GM19397 (cell line): ENCODE data around the gene ALPG.
"Not testable (repeated sequence)": the region's sequence is repeated elsewhere in the genome, so short reads cannot be mapped to it uniquely, and the experiment has no call there.

Source experiments
- ATAC-seq: cut with Tn5 transposase; IDR thresholded peaks from one replicate; pipeline ENCODE4 v1.9.1; 2021; ENCODE audit warnings: mild to moderate bottlenecking, moderate library complexity; ENCODE audit not compliant: unreplicated experiment

ALPG gene

DNA sequence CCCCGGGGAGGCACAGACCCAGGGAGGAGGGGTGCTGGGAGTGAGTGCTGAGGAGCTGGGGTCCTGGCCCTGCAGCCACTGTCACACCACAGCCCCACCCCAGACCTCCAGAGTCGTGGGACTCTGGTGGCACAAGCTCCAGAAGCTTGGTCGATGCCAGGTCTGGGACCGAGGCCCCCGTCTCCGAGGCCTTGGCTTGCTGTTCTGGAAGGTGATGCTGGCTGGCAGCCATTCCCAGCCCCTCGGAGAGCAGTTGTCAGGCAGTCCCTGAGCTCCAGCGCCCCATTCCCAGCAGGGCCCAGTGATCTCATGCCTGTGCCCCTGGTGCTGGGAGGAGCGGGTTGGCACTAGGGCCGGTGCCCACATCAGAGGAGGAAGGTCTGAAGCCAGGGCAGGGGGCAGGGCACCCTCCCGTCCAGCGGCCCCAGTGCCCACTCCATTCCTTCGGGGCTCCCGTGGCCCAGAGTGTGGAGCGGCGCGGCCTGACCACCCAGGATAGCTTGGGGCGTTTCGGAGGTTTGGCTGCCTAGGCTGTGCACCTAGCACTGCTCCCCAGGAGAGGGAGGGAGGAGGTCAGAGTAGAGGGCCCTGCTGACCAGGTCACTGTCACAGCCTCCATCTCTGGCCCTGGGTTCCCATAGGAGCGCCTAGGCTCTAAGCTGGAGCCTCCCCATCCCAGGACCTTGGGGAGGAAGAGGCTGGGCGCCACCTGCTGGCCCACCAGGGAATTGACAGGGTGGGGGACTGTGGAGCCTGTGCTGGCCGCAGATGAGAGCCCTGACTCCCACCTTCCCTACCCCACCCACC, 32.5 kb downstream of the ALPG start:
- ATAC-seq, result no peak

DNA sequence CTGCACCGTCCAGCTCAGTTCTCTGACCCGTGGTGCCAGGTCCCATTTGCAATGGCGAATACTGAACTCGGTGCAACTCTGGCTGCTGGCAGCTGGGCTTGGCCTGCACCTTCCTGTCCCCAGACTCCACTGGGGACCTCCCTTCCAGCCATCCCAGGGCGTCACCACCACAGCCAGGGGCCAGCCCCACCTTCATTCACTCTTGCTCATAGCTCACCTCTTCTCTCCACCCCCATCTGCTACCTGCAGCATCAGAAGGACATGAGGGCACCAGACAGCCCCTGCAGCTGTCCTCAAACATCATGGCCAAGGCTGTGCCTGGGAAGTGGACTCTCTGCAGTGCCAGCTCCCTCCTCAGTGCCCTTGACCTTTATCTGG, 33.1 kb downstream of the ALPG start:
- ATAC-seq, result no peak

DNA sequence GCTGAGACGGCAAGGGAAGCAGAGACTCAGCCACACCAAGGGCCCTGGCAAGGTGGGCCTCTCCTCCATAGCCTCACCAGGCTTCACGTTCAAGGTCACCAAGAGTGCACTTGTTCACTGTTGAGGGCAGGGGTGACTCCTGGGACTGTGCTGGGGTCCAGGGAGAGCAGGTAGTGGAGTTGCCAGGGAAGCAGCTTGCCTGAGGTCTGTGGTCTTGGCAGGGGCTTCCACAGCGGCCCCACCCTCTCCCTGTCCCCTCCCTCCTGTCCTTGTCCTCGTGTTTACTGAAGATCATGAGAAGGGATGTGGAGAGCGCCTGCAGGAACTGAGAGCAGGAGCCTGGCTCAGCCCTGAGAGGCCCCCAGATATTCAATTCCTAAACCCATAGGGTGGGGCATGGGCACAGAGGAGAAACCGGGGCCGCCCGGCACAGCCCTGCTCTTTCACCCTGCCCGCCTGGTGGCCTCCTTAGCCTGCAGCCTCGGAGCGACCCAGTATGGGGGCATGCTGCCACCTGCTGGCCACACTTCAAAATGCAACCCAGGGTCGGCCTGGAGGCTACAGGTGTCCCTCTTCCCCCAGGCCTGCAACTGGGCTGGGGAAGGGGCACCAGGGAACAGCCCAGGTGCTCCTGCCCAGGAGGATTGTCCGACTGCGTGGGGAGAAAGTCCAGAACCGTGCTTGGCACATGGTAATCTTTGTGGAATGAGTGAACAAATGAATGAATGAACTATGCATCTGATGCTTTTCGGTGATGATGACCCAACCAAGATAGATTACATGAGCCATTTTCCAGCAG, 33.8 kb downstream of the ALPG start:
- peak; percentile 78 for ATAC-seq

DNA sequence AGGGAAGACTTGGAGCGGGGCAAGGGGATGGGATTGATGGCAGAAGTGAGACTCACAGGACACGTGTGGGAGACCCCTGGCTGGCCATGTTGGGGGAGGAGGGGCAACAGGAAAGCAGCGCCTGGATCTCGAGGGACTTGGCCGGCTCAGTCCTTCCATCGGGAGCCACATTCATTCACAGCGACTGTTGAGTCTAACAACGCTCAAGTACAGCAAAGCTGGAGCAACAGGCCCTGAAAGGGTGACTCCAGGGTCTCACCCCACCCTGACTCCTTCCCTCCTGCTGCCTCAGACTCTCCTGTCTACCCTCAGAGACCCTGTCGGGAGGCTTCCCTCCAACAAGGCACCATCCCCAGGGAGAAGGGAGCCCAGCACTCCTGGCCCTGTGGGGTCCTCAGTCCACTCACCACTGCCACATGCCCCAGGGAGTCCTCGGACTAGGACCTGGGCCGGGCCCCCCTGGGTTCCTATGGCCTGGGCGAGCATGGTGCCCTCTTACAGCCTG, 34.6 kb downstream of the ALPG start:
- ATAC-seq, result no peak

DNA sequence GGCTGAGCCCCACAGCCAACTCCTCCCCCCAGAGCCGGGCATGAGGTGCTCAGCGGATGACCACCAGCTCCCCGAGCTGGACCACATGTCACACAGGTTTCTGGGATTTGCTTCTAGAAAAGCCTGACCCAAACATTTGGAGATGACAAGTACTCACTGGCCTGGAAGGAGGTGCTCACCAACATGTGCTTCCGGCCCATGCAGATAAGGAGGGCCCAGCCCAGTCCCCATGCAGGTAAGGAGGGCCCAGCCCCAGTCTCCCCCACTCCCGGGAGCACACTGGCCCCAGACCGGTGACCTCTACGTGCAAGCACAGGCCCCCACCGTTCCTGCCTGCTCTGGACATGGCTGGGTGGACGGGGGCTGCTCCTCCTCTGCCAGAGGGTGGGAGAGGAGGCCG, 35.3 kb downstream of the ALPG start:
- ATAC-seq, result not testable (repeated sequence)

DNA sequence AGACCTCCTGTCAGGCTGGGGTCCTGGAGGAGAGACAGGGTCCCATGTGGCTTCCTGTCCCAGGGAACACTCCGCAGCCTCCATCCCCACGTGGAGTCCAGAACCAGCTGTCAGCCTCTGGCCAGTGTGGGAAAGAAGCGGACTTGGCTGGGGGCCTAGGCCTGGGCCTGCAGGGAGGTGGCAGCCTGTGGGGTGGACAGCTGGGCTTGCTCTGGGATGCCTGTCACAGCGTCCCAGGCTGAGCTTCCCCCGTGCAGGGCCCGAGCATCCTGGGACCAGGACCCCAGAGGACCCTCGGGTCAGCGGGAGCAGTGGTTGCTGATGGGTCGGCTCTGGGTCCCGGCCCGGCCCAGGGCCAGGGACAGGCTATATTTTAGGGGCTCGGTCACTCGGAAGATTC, 35.8 kb downstream of the ALPG start:
- not testable (repeated sequence) for ATAC-seq

DNA sequence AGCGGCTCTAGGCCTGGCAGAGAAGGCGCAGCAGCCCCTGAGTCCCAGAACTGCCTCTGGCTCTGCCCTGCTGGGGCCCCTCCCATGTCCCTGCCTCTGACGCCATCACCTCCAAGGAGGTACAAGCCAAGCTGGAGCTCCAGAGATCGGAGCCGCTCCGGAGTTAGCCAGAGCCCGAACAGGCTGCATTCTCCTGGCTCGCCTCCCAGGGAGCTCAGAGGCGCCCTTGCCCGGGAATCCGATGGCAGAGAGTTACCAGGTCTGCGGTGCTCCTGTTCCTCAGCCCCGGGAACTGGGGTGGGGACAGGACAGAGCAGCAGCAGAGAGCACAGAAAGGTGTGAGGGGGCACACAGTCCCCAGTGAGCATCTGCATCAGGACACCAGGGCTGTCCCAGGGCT, 36.4 kb downstream of the ALPG start:
- not testable (repeated sequence) for ATAC-seq

DNA sequence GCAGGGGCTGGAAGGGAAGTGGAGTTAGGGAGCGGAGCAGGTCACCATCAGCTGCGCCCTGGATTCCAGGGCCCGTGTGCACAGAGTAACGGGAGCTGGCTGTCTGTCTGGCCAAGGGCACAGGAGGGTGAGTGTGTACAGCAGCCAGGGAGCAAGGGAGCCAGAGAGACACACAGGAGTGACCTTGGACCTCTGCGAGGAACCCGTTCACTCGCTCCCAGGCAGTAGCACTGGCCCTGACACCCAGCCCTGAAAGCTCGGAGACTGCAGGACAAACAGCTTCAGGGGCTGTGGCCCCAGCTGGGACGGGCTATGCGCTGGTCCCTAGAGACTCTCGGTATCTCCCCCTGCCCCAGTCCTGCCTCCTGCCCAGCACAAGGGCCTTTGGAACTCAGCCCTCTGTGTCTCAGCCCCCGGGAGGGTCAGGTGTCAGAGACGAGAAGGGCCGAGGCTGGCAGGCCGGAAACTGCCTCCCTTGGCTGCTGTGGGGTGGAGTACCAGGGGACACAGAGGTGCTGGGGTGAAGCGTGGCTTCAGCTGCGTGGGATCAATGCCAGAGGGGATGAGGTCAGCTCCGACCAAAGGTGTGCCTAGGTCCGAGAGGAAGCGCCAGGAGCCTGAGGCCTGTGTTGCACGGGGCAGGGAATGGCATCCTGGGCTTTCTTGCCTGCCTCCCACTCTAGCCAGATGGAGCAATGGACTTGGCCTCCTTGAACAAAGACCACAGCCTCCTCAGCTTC, 37.2 kb downstream of the ALPG start:
- not testable (repeated sequence) for ATAC-seq

DNA sequence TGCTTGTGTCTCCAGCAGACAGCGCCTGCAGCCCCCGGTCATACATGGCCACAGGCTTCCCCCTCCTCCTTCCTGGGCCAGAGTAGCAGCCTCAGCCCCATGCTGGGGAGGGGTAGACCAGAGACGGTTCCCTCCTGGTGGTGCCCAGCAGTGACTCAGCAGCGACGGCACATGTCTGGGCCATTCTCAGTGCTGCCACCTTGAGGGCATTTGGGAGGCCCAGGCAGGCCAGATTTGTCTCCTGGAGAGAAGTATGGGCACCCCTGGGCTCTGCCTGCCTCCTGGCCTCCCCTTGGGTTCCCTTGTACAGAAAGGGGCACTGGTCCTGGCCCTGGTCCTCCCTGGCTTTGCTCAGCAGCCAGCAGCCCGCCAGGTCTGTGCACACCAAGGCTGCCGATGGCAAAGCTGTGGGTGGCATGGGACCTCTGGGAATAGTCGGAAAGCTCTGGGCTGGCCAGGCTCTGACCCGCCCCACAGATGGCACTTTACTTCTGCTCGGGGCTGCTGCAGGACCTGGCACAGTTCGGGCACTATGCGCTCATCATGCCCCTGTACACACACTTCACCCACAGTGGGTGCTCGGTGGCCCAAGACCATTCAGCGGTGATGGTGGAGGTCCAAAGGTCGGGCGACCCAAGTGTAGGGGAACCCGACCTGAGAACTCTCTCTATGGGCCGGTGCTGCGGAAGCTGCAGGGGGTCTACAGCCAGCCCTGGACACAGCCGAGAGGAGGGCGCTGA, 37.9 kb downstream of the ALPG start:
- ATAC-seq, result no peak

DNA sequence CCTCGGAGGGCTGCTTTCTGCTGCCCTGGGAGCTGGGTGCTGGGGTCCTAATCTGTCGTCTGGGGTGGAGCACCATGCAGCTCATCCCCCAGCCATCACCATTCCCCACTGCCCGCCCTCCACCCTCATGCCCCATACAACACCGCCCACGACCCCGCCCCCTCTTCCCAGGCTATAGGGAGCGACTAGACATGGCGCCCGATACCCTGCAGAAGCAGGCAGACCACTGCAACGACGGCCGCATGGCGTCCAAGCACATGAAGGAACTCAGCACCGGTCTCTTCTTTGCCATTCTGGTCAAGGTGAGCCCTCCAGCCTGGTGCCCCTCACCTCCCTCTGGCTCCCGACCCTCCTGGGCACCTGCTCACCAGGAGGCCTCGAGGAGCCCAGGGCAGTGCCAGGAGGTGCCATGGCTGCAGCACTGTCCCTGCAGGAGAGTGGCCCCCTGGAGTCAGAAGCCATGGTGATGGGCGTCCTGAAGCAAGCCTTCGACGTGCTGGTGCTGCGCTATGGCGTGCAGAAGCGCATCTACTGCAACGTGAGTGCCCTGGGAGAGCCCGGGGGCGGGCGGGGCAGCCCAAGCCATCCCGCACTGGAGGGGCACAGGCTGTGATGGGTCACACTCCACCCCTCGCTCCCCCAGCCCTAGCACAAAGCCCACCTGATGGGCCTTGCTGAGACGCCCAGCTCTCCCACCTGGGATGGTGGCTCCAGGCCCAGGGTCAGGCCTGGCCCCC, 38.7 kb downstream of the ALPG start:
- ATAC-seq, result not testable (repeated sequence)

DNA sequence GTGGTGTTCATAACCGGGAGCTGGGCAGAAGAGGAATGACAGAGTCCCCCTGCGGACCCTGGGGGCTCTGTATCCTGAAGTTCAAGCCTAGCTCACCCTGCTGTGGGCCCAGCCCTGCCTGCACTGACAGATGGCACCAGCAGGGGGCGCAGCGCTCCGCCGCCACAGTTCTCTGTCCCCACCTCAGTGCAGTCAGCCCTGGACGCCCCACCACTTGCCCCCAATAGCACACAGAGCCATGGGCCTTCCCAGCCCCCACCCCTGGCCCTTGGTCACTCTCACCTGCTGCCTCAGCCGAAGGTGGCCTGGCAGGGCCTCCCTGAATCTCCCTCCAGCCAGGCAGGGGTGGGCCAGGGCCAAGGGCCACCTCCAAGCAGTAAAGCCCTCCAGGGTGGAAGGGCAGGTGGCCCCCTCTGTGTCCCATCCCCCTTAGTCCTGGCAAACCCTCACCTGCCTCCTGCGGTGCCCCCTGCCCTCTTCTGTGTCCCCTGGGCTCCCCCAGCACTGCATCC, 39.7 kb downstream of the ALPG start:
- ATAC-seq, result not testable (repeated sequence)

DNA sequence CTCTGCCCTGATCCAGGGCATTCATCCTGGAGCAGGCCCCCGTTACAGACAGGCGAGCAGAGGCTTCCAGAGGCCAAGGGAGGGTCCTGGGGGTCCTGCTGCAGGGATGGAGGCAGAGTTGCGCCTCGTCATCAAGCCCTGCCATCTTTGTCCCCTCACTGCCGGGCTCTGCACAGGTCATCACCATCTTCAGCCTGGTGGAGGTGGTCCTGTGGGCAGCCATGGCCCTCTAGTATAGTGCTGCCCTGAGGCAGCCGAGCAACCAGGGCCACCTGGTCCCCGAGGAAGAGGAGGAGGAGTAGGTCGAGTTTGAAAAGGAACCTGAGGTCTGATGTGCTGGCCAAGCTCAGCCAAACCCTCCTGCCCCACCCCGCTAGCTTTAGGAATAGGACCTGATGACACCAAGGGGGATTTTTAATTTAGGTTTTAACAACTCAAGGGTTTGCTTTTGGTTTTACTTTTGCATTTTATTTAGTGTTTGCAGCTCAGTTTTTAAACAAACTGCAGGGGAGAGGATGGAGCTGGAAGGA, 40.5 kb downstream of the ALPG start:
- no peak for ATAC-seq

DNA sequence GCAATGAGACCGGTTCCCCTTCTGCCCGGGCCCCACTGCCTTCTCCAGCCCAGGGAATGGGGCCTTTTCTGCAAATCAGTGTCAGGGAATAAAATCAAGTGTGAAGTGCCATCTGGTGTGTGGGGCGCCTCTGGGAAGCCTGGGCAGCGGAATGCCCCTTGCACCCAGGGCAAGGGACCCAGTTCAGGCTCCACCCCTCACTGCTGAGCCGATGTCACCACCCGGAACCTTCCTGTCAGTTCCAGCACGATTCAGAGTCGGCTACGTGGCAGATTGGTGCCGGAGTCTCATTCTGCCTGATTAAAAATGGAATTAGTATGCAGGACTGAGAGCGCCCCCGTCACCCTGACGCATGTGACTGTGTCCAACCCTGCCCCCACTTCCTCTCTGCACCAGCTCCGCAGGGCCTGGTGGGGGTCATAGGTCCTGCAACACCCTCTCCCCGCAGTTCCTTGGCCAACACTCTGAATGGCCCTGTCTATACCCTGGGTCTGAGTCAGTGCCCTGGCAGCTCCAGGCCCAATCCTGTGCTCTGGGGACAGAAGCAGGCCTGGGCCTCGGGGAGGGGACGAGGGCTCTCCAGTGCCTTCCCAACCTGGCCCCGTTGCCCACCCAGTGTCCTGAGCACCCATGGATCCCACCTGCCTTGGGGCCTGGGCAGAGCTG, 41.1 kb downstream of the ALPG start:
- ATAC-seq, result no peak

DNA sequence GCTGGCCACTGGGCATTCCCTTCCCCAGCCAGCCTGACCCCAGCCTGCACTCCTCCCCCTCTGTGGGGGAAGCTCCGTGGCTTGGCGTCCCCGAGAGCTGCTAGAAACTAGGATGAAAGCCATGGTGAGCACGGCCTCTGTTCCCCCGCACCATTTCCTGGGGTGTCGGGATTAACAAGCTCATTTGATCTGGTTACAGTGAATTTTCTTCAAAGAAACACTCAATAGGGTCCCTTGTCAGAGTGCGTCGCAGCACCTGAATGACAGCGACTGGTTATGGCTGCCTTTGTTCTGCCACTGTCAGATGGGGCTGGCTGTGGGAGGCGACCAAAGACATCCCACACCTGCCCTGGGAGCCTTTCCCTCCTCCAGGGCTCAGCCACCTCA, 41.7 kb downstream of the ALPG start:
- no peak for ATAC-seq

DNA sequence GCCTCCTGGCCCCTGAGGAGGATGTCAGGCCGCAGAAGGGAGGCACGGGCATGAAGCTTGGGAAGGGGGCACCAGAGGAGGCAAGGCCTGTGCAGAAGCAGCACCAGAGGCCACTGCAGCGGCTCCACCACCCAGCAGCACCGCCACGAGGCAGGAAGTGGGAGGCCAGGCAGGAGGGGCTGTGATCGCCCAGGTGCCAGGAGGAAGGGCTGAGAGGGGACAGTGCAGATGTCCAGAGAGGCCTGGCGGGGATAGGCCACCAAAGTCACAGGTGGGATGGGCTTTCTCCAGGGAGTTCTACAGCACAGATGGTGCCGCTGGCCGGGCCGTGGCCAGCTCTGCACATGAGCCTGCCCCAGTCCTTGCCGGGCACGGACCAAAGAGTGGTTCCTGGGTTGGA, 43.3 kb downstream of the ALPG start:
- ATAC-seq, result no peak

DNA sequence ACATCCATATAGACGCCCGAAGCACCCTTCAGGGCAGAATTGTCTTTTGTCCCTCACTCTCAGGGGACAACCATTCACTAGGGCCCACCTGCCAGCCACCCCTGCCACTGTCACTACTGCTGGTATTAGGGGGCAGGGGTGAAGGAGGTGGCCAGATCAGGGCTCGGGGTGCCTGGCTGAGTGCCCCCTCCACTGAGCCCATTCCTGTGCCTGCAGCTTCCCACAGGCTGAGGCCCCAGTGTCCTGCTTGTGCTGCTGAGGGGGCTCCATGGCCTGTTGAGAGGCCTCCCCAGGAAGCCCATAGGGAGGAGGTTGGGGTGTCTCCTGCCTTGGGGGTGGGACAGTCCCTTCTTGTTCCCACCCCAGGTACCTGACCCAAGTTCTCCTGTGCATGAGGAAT, 45.0 kb downstream of the ALPG start:
- ATAC-seq, result not testable (repeated sequence)

DNA sequence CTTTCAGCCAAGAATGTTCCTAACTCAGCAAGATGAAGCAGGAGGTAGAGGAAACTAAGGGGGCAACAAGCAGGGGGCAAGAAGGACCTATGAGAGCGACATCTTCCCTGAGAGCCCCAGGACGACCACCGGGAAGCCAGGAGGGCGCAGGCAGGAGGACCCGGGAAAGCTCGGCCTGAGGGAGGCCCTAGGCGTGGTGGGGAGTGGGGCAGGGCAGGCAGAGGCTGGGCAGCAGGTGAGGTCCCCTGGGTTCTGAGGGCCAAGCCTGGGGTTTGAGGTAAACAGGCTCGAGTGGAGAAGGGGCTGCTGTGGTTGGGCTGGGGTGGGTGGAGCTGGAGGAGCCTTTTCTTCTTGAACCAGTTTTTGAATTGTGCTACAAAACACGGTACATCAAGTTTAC, 48.0 kb downstream of the ALPG start:
- ATAC-seq, result no peak

DNA sequence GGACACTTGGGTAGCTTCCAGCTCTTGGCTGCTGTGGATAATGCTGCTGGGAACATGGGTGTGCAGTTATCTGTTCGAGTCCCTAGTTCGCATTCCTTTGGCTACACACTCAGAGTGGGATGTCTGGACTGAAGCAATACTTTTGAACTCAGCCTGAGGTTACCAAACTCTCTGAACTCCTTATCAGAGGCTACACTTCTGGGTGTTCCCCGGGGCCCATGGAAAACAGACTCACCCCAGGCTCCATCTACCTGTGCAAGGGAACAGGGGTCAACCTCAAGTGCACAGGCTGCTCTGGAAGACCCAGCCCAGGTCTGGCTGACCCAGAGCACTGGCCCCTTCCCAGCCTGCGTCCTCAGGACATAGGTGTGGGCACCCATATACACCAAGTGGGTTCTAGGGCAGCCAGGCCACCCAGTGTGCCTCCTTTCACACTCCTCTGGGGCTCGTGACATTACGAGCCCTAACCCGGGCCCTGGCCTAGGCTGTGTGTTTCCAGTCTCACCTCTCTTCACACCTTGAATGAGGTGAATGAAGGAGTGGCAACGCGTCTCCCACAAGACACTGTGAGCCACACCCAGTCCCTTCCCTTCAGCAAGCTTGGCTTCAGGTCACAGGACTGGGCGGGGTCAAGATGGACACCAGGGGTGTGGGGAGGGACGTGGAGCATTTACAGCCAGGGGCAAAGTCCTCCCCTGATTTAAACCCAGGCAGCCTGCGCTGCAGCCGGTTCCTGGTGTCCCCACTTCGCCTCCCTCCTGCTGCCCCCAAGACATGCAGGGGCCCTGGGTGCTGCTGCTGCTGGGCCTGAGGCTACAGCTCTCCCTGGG, 49.0 kb downstream of the ALPG start, which contains the start of gene ALPI:
Gene ALPI, plus strand, starts transcription at position 728 of the 830 bp plus-strand sequence. Its CDS starts 47 bp downstream, at position 775.
- no peak for ATAC-seq
